Measurements from ENCODE around the gene ABCG4.

DNA sequence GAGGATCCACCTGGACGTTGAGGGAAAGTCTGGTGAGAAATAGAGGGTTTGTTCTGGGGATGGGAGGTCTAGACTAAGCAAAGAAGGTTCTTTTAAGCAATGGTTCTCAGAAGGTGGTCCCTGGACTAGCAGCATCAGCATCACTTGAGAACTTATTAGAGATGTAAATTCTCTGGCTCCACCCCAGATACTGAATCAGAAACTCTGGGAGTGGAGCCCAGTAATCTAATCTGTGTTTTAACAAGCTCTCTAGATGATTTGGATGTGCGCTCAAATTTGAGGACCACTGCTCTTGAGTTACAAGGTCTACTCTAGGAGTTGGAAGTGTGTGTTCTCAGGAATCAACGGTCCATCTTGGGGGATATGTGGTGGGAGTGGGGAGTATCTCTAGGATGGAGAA, 3.3 kb upstream of the ABCG4 start:
- TF ChIP-seq, protein P1, sequence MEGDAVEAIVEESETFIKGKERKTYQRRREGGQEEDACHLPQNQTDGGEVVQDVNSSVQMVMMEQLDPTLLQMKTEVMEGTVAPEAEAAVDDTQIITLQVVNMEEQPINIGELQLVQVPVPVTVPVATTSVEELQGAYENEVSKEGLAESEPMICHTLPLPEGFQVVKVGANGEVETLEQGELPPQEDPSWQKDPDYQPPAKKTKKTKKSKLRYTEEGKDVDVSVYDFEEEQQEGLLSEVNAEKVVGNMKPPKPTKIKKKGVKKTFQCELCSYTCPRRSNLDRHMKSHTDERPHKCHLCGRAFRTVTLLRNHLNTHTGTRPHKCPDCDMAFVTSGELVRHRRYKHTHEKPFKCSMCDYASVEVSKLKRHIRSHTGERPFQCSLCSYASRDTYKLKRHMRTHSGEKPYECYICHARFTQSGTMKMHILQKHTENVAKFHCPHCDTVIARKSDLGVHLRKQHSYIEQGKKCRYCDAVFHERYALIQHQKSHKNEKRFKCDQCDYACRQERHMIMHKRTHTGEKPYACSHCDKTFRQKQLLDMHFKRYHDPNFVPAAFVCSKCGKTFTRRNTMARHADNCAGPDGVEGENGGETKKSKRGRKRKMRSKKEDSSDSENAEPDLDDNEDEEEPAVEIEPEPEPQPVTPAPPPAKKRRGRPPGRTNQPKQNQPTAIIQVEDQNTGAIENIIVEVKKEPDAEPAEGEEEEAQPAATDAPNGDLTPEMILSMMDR (IDR thresholded peaks at IDR 0.05; ENCODE audit: poor library complexity, severe bottlenecking): no peak
- TF ChIP-seq, protein P2, sequence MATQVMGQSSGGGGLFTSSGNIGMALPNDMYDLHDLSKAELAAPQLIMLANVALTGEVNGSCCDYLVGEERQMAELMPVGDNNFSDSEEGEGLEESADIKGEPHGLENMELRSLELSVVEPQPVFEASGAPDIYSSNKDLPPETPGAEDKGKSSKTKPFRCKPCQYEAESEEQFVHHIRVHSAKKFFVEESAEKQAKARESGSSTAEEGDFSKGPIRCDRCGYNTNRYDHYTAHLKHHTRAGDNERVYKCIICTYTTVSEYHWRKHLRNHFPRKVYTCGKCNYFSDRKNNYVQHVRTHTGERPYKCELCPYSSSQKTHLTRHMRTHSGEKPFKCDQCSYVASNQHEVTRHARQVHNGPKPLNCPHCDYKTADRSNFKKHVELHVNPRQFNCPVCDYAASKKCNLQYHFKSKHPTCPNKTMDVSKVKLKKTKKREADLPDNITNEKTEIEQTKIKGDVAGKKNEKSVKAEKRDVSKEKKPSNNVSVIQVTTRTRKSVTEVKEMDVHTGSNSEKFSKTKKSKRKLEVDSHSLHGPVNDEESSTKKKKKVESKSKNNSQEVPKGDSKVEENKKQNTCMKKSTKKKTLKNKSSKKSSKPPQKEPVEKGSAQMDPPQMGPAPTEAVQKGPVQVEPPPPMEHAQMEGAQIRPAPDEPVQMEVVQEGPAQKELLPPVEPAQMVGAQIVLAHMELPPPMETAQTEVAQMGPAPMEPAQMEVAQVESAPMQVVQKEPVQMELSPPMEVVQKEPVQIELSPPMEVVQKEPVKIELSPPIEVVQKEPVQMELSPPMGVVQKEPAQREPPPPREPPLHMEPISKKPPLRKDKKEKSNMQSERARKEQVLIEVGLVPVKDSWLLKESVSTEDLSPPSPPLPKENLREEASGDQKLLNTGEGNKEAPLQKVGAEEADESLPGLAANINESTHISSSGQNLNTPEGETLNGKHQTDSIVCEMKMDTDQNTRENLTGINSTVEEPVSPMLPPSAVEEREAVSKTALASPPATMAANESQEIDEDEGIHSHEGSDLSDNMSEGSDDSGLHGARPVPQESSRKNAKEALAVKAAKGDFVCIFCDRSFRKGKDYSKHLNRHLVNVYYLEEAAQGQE (IDR thresholded peaks at IDR 0.05; ENCODE audit: borderline replicate concordance): no peak
- TF ChIP-seq EP300 (conservative IDR thresholded peaks at IDR 0.05; ENCODE audit: poor library complexity, severe bottlenecking): no peak

Data from neural cell (in vitro differentiated cells).